ENCODE data around the gene MAP2.

- TF ChIP-seq, protein P1, sequence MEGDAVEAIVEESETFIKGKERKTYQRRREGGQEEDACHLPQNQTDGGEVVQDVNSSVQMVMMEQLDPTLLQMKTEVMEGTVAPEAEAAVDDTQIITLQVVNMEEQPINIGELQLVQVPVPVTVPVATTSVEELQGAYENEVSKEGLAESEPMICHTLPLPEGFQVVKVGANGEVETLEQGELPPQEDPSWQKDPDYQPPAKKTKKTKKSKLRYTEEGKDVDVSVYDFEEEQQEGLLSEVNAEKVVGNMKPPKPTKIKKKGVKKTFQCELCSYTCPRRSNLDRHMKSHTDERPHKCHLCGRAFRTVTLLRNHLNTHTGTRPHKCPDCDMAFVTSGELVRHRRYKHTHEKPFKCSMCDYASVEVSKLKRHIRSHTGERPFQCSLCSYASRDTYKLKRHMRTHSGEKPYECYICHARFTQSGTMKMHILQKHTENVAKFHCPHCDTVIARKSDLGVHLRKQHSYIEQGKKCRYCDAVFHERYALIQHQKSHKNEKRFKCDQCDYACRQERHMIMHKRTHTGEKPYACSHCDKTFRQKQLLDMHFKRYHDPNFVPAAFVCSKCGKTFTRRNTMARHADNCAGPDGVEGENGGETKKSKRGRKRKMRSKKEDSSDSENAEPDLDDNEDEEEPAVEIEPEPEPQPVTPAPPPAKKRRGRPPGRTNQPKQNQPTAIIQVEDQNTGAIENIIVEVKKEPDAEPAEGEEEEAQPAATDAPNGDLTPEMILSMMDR (conservative IDR thresholded peaks at IDR 0.05; ENCODE audit: low read depth in 2 of 2) = no peak
- TF ChIP-seq EZH2phosphoT487 (IDR thresholded peaks at IDR 0.05; ENCODE audit: unreplicated experiment) = no peak
- no peak for TF ChIP-seq EZH2 (IDR thresholded peaks at IDR 0.05; ENCODE audit: low read depth, unreplicated experiment)
- TF ChIP-seq, protein P2, sequence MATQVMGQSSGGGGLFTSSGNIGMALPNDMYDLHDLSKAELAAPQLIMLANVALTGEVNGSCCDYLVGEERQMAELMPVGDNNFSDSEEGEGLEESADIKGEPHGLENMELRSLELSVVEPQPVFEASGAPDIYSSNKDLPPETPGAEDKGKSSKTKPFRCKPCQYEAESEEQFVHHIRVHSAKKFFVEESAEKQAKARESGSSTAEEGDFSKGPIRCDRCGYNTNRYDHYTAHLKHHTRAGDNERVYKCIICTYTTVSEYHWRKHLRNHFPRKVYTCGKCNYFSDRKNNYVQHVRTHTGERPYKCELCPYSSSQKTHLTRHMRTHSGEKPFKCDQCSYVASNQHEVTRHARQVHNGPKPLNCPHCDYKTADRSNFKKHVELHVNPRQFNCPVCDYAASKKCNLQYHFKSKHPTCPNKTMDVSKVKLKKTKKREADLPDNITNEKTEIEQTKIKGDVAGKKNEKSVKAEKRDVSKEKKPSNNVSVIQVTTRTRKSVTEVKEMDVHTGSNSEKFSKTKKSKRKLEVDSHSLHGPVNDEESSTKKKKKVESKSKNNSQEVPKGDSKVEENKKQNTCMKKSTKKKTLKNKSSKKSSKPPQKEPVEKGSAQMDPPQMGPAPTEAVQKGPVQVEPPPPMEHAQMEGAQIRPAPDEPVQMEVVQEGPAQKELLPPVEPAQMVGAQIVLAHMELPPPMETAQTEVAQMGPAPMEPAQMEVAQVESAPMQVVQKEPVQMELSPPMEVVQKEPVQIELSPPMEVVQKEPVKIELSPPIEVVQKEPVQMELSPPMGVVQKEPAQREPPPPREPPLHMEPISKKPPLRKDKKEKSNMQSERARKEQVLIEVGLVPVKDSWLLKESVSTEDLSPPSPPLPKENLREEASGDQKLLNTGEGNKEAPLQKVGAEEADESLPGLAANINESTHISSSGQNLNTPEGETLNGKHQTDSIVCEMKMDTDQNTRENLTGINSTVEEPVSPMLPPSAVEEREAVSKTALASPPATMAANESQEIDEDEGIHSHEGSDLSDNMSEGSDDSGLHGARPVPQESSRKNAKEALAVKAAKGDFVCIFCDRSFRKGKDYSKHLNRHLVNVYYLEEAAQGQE (IDR thresholded peaks at IDR 0.05; ENCODE audit: unreplicated experiment) = no peak
- TF ChIP-seq POLR2AphosphoS5 (IDR thresholded peaks at IDR 0.05; ENCODE audit: low read depth) = no peak
- TF ChIP-seq, protein P3, sequence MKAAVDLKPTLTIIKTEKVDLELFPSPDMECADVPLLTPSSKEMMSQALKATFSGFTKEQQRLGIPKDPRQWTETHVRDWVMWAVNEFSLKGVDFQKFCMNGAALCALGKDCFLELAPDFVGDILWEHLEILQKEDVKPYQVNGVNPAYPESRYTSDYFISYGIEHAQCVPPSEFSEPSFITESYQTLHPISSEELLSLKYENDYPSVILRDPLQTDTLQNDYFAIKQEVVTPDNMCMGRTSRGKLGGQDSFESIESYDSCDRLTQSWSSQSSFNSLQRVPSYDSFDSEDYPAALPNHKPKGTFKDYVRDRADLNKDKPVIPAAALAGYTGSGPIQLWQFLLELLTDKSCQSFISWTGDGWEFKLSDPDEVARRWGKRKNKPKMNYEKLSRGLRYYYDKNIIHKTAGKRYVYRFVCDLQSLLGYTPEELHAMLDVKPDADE (IDR thresholded peaks at IDR 0.05) = no peak
- TF ChIP-seq CREB1 (CRISPR knock-in tag; IDR thresholded peaks at IDR 0.05; ENCODE audit: low read depth) = no peak
- TF ChIP-seq ZNF114 (CRISPR knock-in tag; IDR thresholded peaks at IDR 0.05) = no peak
These were observed 189.9 kb downstream of the MAP2 start for GRCh38 chr2:209613649-209614305.

All from GM23338 (cell line).